Effector CD4-positive, alpha-beta T cell (primary cell): ENCODE measurements around the gene KLK12.
"Not testable (repeated sequence)": the region's sequence is repeated elsewhere in the genome, so short reads cannot be mapped to it uniquely, and the experiment has no call there.

Experiments used
- DNase-seq: peaks from one replicate; pipeline ENCODE4 v3.0.0-alpha.2; 2020

Gene KLK12

DNA sequence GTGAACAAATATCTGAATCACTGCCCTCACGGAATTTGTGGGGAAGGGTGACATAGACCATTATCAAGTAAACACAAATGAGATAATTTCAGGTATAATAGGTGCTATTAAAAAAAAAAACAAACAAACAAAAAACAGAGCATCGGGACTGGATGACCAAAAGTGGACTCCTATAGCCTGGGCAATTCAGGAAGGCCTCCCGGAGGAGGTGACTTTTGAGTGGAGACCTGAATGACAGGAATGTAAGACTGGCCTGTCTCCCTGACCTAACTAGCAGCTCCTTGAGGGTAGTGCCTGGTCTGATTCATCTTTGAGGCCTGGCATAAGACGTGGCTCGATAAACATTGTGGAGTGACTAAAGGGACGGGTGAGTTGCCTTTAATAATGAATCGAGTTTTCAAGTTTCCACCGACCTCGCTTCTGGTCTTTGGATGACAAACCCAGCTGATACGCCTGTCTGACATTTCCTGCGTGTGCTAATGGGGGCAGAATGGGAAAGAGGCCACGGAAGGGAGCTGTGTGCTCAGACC is 22.1 kb downstream of the KLK12 start:
- DNase-seq, result no peak

DNA sequence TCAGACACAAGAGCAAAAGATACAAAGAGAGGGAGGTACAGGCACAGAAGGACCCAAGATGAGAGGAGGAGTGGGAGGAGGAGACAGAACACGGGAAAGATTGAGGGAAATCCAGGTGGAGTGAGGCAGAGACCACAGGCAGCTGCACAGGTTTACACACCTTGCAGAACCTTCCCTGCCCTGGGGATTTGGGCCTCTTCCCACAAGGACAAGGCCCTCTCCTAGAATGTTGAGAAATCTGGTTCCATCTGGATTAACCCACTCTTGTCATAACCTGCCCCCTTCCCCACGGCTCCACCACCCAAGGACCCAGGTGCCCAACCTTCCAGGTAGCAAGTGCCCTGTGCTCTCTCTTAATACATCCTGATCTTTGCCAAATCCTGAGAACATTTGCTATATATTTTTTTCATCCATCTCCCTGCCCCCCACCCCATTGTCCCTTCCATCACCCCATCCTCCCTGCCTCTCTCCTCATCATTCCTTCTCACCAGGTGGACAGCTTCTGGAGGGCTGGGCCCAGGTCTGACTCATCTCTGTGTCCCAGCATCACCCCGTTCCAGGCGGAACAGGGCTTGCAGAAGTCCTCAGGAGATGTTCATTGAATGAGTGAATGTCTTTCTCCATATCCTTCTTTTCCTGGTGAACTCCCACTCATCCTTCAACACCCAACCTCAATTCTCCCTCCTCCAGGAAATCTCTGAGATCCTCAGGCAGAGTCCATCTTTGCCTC is 24.6 kb downstream of the KLK12 start:
- no peak for DNase-seq

- DNase-seq, result no peak
Measured at GRCh38 chr19:51009061-51009891, 25.5 kb downstream of the KLK12 start.

- no peak for DNase-seq
Measured at GRCh38 chr19:51007488-51007887, 27.3 kb downstream of the KLK12 start.

GRCh38 chr19:51006406-51006805 is 28.4 kb downstream of the KLK12 start:
- no peak for DNase-seq

DNA sequence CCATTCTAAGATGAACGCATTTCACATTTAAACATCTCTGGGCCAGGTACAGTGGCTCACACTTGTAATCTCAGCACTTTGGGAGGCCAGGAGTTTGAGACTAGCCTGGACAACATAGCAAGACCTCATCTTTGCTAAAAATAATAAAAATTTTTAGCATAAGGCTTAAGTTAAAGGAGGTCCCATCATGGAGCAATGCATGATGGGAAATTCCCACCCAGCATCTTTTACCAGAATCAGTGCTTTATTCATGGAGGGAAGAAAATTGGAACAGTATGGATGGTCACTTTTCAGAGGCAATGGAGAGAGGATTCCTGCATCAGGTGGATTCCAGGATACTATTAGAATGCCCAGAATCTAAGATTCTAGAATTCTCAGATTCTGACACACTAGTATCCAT is 29.6 kb downstream of the KLK12 start:
- DNase-seq, result no peak

GRCh38 chr19:51003316-51003715 is 31.5 kb downstream of the KLK12 start:
- no peak for DNase-seq

- DNase-seq, result no peak
Measured at GRCh38 chr19:51002542-51003311, 32.1 kb downstream of the KLK12 start.

DNA sequence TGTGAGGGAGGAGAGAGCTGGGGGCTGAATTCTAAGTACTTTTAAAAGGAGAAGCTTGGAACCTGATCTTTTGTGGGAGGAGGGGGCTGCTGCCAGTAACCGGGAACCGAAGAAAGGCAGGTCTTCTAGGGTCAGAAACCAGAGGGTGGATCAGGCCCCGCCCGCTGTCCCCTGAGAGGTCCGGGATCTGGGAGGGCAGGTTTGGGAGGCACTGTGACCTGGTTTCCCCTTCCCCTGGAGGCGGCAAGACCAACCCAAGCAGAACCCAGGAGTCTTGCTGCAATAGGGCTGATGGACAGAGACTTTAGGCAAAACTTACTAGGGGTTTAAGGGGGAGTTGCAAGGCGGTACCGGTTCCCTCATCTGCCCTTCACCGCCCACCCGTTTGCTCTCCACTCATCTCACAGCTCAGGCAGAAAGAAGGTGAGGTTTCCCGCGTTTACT is 32.7 kb downstream of the KLK12 start:
- DNase-seq, result no peak

DNA sequence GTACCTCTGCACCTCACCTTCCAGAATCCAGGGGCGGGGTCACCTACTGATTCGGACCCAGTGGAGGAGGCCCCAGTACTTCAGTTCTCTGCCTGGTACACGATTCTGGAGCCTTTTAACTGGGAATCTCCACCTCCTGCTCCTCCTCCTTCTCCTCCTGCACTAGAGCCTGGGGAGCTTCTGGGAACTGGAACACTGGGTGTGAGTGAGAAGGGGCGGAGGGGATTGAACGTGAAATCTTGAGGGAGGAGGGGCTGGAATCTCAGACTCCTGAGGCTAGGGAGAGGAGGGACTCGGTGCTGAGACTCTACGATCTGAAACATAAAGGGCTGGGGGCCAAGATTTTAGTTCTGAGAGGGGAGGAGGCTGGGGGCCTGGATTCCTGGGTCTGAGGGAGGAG is 33.3 kb downstream of the KLK12 start, which contains the start of gene KLK8:
Gene KLK8 (minus strand): TSS at position 90 of the 400 bp plus-strand sequence. CDS start 437 bp downstream, outside the sequence.
- no peak for DNase-seq

DNA sequence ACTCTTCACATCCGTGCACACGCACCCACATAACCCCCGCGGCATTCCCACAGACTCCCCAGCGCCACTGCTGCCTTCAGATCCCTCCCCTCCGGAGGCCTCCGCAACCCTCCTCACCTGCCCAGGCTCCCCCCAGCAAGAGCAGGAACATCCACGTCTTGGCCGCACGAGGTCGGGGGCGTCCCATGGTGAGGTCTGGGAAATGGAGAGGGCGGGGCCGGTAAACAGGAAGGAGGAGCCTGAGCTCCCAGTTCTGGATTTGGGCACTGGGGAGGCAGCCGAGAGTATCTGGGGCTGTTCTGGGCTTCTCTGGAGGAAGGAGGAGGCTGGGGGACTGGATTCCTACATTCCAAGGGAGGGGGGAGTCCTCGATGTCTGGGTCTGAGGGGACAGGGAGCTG is 33.8 kb downstream of the KLK12 start:
- DNase-seq, result no peak

DNA sequence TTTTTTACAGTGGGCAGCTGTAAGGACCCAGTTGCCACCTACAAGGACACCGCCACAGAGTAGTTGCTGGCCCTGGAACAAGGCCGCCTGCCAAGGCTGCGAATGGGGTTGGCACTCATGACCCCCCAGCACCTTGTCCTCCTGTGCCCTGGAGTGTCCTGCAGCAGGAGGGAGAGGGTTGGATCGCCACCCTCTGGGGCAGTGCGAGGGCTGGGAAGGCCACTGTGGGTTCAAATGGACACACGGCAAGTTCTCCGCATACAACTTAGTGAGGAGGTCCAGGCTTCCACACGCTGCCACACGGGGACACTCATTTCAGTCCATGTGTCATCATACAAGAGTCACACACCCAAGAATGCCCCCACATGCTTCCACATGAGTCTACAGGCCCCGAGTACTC is 34.4 kb downstream of the KLK12 start:
- DNase-seq, result no peak

GRCh38 chr19:50998686-50999085 is 36.1 kb downstream of the KLK12 start:
- no peak for DNase-seq

- DNase-seq, result no peak
Measured at GRCh38 chr19:50998061-50998460, 36.7 kb downstream of the KLK12 start.

DNA sequence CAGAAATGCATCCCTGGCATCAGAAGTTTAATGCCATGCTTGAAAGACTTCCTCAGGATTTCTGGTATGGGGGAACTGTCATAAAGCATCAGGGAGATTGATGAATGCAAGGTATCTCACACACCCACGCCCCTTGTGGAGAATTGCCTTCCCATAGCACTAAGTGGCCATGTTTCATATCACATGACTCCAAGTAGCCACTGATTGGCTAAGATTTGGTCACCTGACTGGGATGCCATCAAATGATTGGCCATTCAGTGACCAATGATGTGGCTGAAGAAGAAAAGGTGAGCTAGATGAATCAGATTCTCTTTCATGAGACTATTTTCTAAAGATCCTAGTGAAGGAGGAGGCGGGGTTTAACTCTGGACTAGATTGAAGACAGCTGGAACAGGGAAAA is 40.7 kb downstream of the KLK12 start:
- DNase-seq, result no peak

- no peak for DNase-seq
Measured at GRCh38 chr19:50992666-50993035, 42.2 kb downstream of the KLK12 start.

- not testable (repeated sequence) for DNase-seq
Measured at GRCh38 chr19:50984416-50984815, 50.4 kb downstream of the KLK12 start.

DNA sequence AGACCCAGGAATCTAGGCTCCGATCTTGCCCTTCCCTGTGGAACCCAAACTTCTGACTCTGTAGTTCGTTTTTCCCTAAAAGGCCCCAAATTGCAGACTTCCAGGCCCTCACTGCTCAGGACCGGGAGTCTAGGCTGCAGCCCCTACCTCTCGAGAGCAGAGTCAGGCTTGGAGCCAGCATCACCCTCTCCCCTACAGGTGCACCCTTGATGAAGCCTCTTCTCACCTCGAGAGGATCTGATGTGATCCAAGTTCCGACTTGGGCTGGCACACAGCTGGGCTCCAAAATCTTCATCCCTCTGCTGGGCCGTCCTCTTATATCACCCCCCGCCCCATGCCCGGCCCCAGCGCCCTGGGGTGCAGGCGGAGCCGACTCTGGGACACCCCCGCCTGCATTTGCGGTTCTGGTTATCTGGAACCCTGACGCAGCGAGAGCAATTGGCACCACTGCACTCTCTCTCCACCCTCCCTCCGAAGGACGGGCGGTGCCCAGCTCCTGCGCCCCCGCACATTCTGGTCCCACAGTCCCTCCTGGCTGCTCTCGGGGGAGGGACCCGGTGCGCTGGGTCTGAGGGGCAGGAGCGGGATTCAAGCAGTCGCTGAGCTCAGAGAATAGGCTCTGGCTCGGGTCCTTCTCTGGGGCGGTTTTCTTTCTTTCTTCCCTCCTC is 51.0 kb downstream of the KLK12 start, which contains the start of gene KLK7:
Gene KLK7 (minus strand): TSS at position 293 of the 668 bp plus-strand sequence. CDS start 1,518 bp downstream, outside the sequence.
- DNase-seq, result no peak

DNA sequence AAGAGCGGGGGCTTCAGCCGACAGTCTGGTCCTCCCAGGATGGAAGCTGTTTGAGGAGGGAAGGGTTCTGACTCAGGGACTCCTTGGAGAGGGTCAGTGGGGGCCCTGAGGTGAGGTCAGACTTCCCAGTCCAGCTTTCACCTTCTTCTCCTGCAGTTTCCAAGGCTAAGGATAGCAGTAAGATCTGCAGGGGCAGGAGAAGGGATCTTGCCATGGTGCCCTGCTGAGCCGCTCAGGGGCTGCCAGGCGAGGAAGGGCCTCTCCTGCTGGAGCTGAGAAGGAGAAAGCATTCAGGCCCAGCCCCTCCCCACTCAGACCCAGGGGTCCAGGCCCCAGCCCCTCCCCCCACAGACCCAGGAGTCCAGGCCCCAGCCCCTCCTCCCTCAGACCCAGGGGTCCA is 52.6 kb downstream of the KLK12 start:
- no peak for DNase-seq

DNA sequence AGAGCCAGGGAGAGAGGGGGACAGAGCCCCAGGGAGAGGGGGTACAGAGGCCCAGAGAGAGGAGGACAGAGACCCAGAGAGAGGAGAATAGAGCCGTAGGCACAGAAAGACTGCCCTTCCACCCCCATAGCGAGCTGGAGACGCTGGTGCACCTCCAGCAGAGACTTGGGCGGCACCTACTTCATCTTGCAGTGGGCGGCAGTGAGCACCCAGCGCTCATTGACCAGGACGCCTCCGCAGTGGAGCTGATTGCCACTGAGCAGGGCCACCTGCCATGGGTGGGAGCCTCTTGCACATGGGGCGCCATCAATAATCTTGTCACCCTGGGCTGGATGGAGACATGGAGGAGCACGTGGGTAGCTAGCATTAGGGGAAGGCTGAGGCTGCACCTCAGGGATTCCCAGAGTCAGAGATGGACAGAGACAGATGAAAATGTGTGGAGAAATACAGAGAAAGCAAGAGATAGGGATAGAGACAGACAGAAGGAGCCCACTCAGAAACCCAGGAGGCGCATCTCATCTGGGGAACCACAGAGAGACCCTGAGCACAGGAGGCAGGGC is 53.1 kb downstream of the KLK12 start:
- DNase-seq, result no peak

- no peak for DNase-seq
Measured at GRCh38 chr19:50980208-50980607, 54.6 kb downstream of the KLK12 start.

DNA sequence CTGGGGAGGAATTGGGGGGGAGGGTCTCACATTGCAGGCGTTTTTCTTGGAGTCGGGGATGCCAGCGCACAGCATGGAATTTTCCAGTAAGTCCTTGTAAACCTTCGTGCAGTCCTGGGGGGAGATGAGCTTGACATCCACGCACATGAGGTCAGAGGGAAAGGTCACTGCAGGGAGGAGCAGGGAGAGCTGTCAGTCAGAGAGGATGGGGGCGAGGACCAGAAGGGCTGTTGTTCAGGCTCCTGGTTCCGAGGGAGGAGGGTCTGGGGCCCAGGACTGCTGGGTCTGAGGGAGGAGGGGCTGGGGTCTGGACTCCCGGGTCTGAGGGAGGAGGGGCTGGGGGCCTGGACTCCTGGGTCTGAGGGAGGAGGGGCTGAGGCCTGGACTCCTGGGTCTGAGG is 55.0 kb downstream of the KLK12 start:
- no peak for DNase-seq
